B cell (primary cell): ENCODE measurements around the gene NTHL1. TPM values are rescaled to one million over a fixed set of nuclear protein-coding genes. Genes with fewer than 3 reads are reported as not detected.

Source experiments
- ATAC-seq: fragments of 200-7000 bp; cut with Tn5 transposase; one replicate; pipeline ENCODE4 v1.10.0; 2021; ENCODE audit warnings: low read depth, mild to moderate bottlenecking, moderate number of reproducible peaks, moderate library complexity
- CTCF ChIA-PET: fragments of 350-600 bp; sonication (Branson Sonifier 250); formaldehyde crosslinking; loops from one replicate; lab custom pipeline; 2021; ENCODE audit warnings: antibody characterized with exemption, inconsistent platforms; lab: Charles Lee
- POLR2A ChIA-PET: fragments of 350-600 bp; sonication (Branson Sonifier 250); formaldehyde crosslinking; loops from one replicate; lab custom pipeline; 2021; ENCODE audit warnings: antibody characterized with exemption; lab: Charles Lee
- DNase-seq: peaks from one replicate; pipeline ENCODE4 v3.0.0; 2013
- H2AFZ ChIP-seq: 2 replicates; pipeline ENCODE4 v1.6.1; 2012; ENCODE audit warnings: mild to moderate bottlenecking, low read depth, low read length; ENCODE audit not compliant: insufficient read depth, poor library complexity, severe bottlenecking
- H3K27ac ChIP-seq, 2 donors: 1 replicate in 1 of 2; 2 replicates in 1 of 2; pipeline ENCODE4 v1.5.1; 2012 to 2013; ENCODE audit warnings: low read length in 2 of 2, mild to moderate bottlenecking in 2 of 2, moderate library complexity in 1 of 2
- H3K27me3 ChIP-seq, 4 experiments: fragments of 200-600 bp in 1 of 4; sonication (generic) in 1 of 4; replicated peaks in 1 of 4; 1 replicate in 2 of 4; 2 replicates in 2 of 4; pipeline versions ENCODE4 v1.6.1 to v1.7.0; 2013 to 2016; ENCODE audit warnings: low read length in 3 of 4, mild to moderate bottlenecking in 2 of 4, mixed read lengths in 1 of 4, moderate library complexity in 1 of 4; ENCODE audit not compliant: insufficient read depth in 4 of 4, control insufficient read depth in 3 of 4; ENCODE audit errors: control extremely low read depth in 1 of 4
- H3K36me3 ChIP-seq, 2 experiments: replicated peaks in 1 of 2; 1 replicate in 1 of 2; 2 replicates in 1 of 2; pipeline versions ENCODE4 v1.6.1 to v1.7.1; 2013; ENCODE audit warnings: low read length in 1 of 2; ENCODE audit not compliant: insufficient read depth in 2 of 2, control insufficient read depth in 1 of 2; ENCODE audit errors: control extremely low read depth in 1 of 2, extremely low read depth in 1 of 2
- H3K4me1 ChIP-seq, 2 donors: fragments of 200-600 bp in 1 of 2; sonication (generic) in 1 of 2; 1 replicate in 1 of 2; 2 replicates in 1 of 2; pipeline versions ENCODE4 v1.5.1 to v1.6.1; 2013 to 2017; ENCODE audit warnings: low read length in 2 of 2; ENCODE audit not compliant: control insufficient read depth in 2 of 2, insufficient read depth in 2 of 2
- H3K4me2 ChIP-seq: replicated peaks from 2 replicates; pipeline ENCODE3; 2012; ENCODE audit warnings: mild to moderate bottlenecking, low read depth, low read length; ENCODE audit not compliant: poor library complexity, severe bottlenecking
- H3K4me3 ChIP-seq, 5 experiments: fragments of 200-600 bp in 1 of 5; sonication (generic) in 1 of 5; 1 replicate in 3 of 5; 2 replicates in 2 of 5; pipeline versions ENCODE4 v1.5.1 to v1.7.0; 2011 to 2016; ENCODE audit warnings: low read length in 4 of 5, mild to moderate bottlenecking in 4 of 5, low read depth in 2 of 5, control low read depth in 1 of 5, moderate library complexity in 1 of 5; ENCODE audit not compliant: insufficient read depth in 1 of 5; ENCODE audit errors: control extremely low read depth in 1 of 5, extremely low read depth in 1 of 5
- H3K79me2 ChIP-seq: fragments of 200-600 bp; sonication (generic); one replicate; pipeline ENCODE4 v1.6.0; 2016; ENCODE audit warnings: low read length; ENCODE audit not compliant: control insufficient read depth, insufficient read depth
- H3K9ac ChIP-seq: fragments of 200-600 bp; sonication (generic); 2 replicates; pipeline ENCODE4 v1.6.1; 2017; ENCODE audit warnings: mild to moderate bottlenecking, low read length, moderate library complexity
- H3K9me3 ChIP-seq, 3 donors: one replicate each; pipeline versions ENCODE4 v1.6.1 to v1.7.1; 2013; ENCODE audit warnings: low read length in 2 of 3; ENCODE audit not compliant: control insufficient read depth in 2 of 3, insufficient read depth in 1 of 3; ENCODE audit errors: control extremely low read depth in 1 of 3
- H4K20me1 ChIP-seq: 2 replicates; pipeline ENCODE4 v1.6.0; 2012; ENCODE audit warnings: mild to moderate bottlenecking, low read length; ENCODE audit not compliant: insufficient read depth, control insufficient read depth, poor library complexity, severe bottlenecking
- H3K27ac Mint-ChIP-seq: one replicate; pipeline ENCODE4 v1.8.0; 2021; ENCODE audit warnings: mixed read lengths
- H3K27me3 Mint-ChIP-seq: one replicate; pipeline ENCODE4 v1.8.0; 2021; ENCODE audit warnings: mixed read lengths
- H3K4me1 Mint-ChIP-seq: one replicate; pipeline ENCODE4 v1.8.0; 2021; ENCODE audit warnings: mixed read lengths
- H3K4me3 Mint-ChIP-seq: one replicate; pipeline ENCODE4 v1.8.0; 2021; ENCODE audit warnings: mixed read lengths
- H3K9me3 Mint-ChIP-seq: one replicate; pipeline ENCODE4 v1.8.0; 2022; ENCODE audit warnings: mixed read lengths; ENCODE audit not compliant: insufficient read depth
- CTCF ChIP-seq: fragments of 200-600 bp; IDR thresholded peaks from one replicate; pipeline ENCODE4 v1.8.0; 2022; ENCODE audit warnings: antibody characterized with exemption, mild to moderate bottlenecking
- EZH2 ChIP-seq: IDR thresholded peaks from 2 replicates; pipeline ENCODE4 v1.6.1; 2012; ENCODE audit warnings: borderline replicate concordance, low read depth, mild to moderate bottlenecking, moderate library complexity, low read length; ENCODE audit not compliant: insufficient read depth, poor library complexity, severe bottlenecking
- WGBS: methylation state at CpG from one replicate; pipeline ENCODE4 v1.1.5; 2013; ENCODE audit warnings: missing lambda C conversion rate; ENCODE audit not compliant: insufficient coverage; 5-methylcytosine and 5-hydroxymethylcytosine counted together
- intact Hi-C: fragments of 100-400 bp; cut with micrococcal nuclease; formaldehyde crosslinking; loops from one replicate; pipeline ENCODE4 v1.10.0; 2022
- polyA plus RNA-seq: library from polyadenylated mRNA; depleted of rRNA; stranded (reverse); fragments of >200 nt; gene quantifications from 2 replicates; pipeline ENCODE4 v1.2.3, GENCODE V29; 2012
- total RNA-seq, 2 donors: library from RNA; stranded (reverse); fragments of 120-200 nt in 1 of 2; gene quantifications; 1 replicate in 1 of 2; 2 replicates in 1 of 2; pipeline versions ENCODE4 v1.2.3 to v1.2.4, GENCODE V29; 2013 to 2022

Gene NTHL1
- total and polyA plus RNA-seq, 2 donors (not counting 1 experiment from before 2014, with no cell fraction given) = 17.5 to 27.6 TPM

- no peak overlapping the region for H3K27ac Mint-ChIP-seq
- Histone ChIP-seq H3K27me3 (no peaks in the 10 kb centered on the region), H3K79me2 (peaks cover 45% of the 10 kb centered on the region), H3K9me3 (no peaks in the 10 kb centered on the region), H4K20me1 (peaks cover 63% of the 10 kb centered on the region), H2AFZ (no peak overlapping the region), H3K27ac (no peak overlapping the region), H3K4me2 (no peak overlapping the region), H3K4me3 (no peak overlapping the region), H3K9ac (no peak overlapping the region), H3K4me1 (peaks cover 12 to 21% of the 10 kb centered on the region in 2 donors), H3K36me3 (peaks cover 0 to 49% of the 10 kb centered on the region in 2 experiments)
- H3K4me3 Mint-ChIP-seq = no peak overlapping the region
- peaks cover 20% of the 10 kb centered on the region for H3K4me1 Mint-ChIP-seq
- no peaks in the 10 kb centered on the region for H3K27me3 Mint-ChIP-seq
- ChIA-PET CTCF (interaction anchor here (4.9 kb wide), 1 partner anchor 139 kb away, joined by 46 read pairs; no protein-coding TSS in a partner anchor), POLR2A (interaction anchor here (0.6 kb wide), 1 partner anchor 10 kb away, joined by 5 read pairs; no protein-coding TSS in a partner anchor)
- TF ChIP-seq EZH2 = no peak
- no peak for TF ChIP-seq CTCF
- WGBS = 98% methylated on average over 50 of the region's 53 CpGs
- DNase-seq (no peak), ATAC-seq (no peak)
- intact Hi-C loops = no loop called here
- H3K9me3 Mint-ChIP-seq = no peaks in the 10 kb centered on the region
Observed at GRCh38 chr16:2001456-2002355, 45.9 kb downstream of the NTHL1 start.

GRCh38 chr16:2001035-2001434 lies 46.6 kb downstream of the NTHL1 start:
- H3K4me2 ChIP-seq = no peak overlapping the region
- DNase-seq = no peak
- Mint-ChIP-seq H3K4me3 (no peak overlapping the region), H3K9me3 (no peaks in the 10 kb centered on the region), H3K27ac (no peak overlapping the region), H3K4me1 (peaks cover 16% of the 10 kb centered on the region), H3K27me3 (no peaks in the 10 kb centered on the region)
- no peaks in the 10 kb centered on the region for H3K27me3 ChIP-seq
- ChIA-PET POLR2A (no interaction called here), CTCF (interaction anchor here (1.1 kb wide), 1 partner anchor 500 kb away, joined by 3 read pairs; no protein-coding TSS in a partner anchor)
- no peak overlapping the region for H2AFZ ChIP-seq
- peaks cover 56% of the 10 kb centered on the region for H4K20me1 ChIP-seq
- 98% methylated on average over 14 of the region's 19 CpGs for WGBS
- H3K36me3 ChIP-seq = peaks cover 0 to 49% of the 10 kb centered on the region in 2 experiments
- no peaks in the 10 kb centered on the region for H3K9me3 ChIP-seq
- H3K79me2 ChIP-seq = peaks cover 38% of the 10 kb centered on the region
- no peak overlapping the region for H3K9ac ChIP-seq
- intact Hi-C loops = no loop called here
- no peak for ATAC-seq
- H3K4me3 ChIP-seq = no peak overlapping the region
- no peak for TF ChIP-seq CTCF
- peaks cover 12 to 19% of the 10 kb centered on the region in 2 donors for H3K4me1 ChIP-seq
- no peak overlapping the region for H3K27ac ChIP-seq
